Measurements from ENCODE around the gene VGLL4.

VGLL4 gene

GRCh38 chr3:11563159-11563864 is 80.4 kb downstream of the VGLL4 start:
- DNase-seq = no peak

GRCh38 chr3:11562277-11562881 is 81.3 kb downstream of the VGLL4 start:
- no peak for DNase-seq

- no peak for DNase-seq
These were observed 83.0 kb downstream of the VGLL4 start for GRCh38 chr3:11560746-11561145.

- DNase-seq = no peak
These were observed 83.7 kb downstream of the VGLL4 start for GRCh38 chr3:11559816-11560633.

- DNase-seq = no peak
These were observed 84.5 kb downstream of the VGLL4 start for GRCh38 chr3:11558918-11559815.

GRCh38 chr3:11558411-11558903 is 85.3 kb downstream of the VGLL4 start:
- no peak for DNase-seq

GRCh38 chr3:11558002-11558401 is 85.7 kb downstream of the VGLL4 start:
- no peak for DNase-seq

- no peak for DNase-seq
These were observed 86.7 kb downstream of the VGLL4 start for GRCh38 chr3:11556851-11557644.

- DNase-seq = no peak
These were observed 87.7 kb downstream of the VGLL4 start for GRCh38 chr3:11555881-11556633.

- DNase-seq = no peak
These were observed 88.4 kb downstream of the VGLL4 start for GRCh38 chr3:11555211-11555782.

- no peak for DNase-seq
These were observed 89.0 kb downstream of the VGLL4 start for GRCh38 chr3:11554666-11555065.

GRCh38 chr3:11554236-11554610 is 89.5 kb downstream of the VGLL4 start:
- no peak for DNase-seq

GRCh38 chr3:11553436-11554235 is 90.1 kb downstream of the VGLL4 start:
- DNase-seq = no peak

- DNase-seq = no peak
These were observed 91.1 kb downstream of the VGLL4 start for GRCh38 chr3:11552289-11553264.

- no peak for DNase-seq
These were observed 92.7 kb downstream of the VGLL4 start for GRCh38 chr3:11551036-11551435.

- no peak for DNase-seq
These were observed 94.1 kb downstream of the VGLL4 start for GRCh38 chr3:11549580-11550140.

- DNase-seq = no peak
These were observed 95.0 kb downstream of the VGLL4 start for GRCh38 chr3:11548721-11549131.

- DNase-seq = no peak
These were observed 96.2 kb downstream of the VGLL4 start for GRCh38 chr3:11547498-11547897.
